Vein endothelial cell (primary cell): ENCODE results near the gene BAIAP2L2. TPM values are rescaled to one million over a fixed set of nuclear protein-coding genes. Genes with fewer than 3 reads are reported as not detected.

Source experiments
- total RNA-seq: library from RNA; depleted of rRNA; stranded (reverse); fragments of >200 nt; gene quantifications from 2 replicates; pipeline ENCODE4 v1.2.3, GENCODE V29; 2012

BAIAP2L2 gene
- 0.29 and 0.33 TPM in 2 replicates for total RNA-seq

GRCh38 chr22:38110008-38110862 is at the start of gene BAIAP2L2:
TSS of gene BAIAP2L2 (minus strand) at chr22:38110684. CDS start at chr22:38110525, 159 bp downstream.

DNA sequence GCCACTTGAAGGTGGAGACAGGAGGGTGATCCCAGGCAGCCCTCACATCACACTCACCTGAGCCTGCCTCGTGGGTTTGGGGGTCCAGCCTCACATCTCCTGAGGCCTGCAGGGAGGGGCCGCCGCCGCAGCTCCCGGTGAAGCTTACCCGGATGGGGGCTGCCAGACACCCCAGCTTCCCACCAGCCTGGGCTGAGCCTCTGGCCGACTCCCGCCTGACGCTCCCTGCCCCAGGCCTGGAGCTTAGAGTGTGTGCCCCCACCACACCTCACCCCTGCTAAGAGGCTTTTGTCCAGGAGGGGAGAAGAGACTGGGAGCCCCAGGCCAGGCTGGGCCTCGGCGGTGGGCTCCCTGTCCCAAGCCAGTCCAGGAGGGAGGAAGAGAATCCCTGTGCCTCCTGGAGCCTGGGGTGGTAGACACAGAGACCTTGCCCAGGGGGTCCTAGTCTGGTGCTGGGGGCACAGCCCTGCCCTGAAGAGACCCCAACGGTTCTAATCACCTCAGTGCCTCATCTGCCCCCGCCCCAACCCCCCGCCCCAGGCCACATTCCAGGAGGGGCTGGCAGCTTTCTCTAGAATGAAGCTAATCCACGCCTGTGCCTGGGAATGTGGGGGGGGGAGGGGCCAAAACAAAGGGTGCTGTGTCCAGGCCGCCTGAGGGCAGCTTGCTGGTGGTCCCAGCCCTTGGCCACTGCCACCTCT is 26.4 kb downstream of the BAIAP2L2 start, which contains the start of gene SLC16A8:
Gene SLC16A8 (minus strand): TSS at position 254 of the 701 bp plus-strand sequence. CDS start 1,311 bp downstream, outside the sequence.

GRCh38 chr22:38056969-38057891 is 53.3 kb downstream of the BAIAP2L2 start, which contains the start of gene PICK1:
TSS of gene PICK1 (plus strand) at chr22:38057404. CDS start at chr22:38057810, 406 bp downstream.

Other genes starting within 250 kb of the BAIAP2L2 start
- 55.5 and 59.1 TPM in 2 replicates for gene MICALL1, start 204.4 kb downstream of the BAIAP2L2 start, total RNA-seq
- 0.10 and 0.98 TPM in 2 replicates for gene C22orf23, start 157.1 kb downstream of the BAIAP2L2 start, total RNA-seq
- gene POLR2F, start 157.0 kb downstream of the BAIAP2L2 start, total RNA-seq = 21.6 and 31.7 TPM in 2 replicates
- gene SOX10, start 126.1 kb downstream of the BAIAP2L2 start, total RNA-seq = not detected in 2 replicates
- gene PICK1, start 53.3 kb downstream of the BAIAP2L2 start, total RNA-seq = 10.1 and 13.4 TPM in 2 replicates
- not detected in 2 replicates for gene SLC16A8, start 26.5 kb downstream of the BAIAP2L2 start, total RNA-seq
- gene PLA2G6, start 71.1 kb upstream of the BAIAP2L2 start, total RNA-seq = 2.9 TPM in 2 replicates
- gene MAFF, start 91.3 kb upstream of the BAIAP2L2 start, total RNA-seq = 63.4 and 69.2 TPM in 2 replicates
- 53.1 and 65.0 TPM in 2 replicates for gene TMEM184B, start 162.3 kb upstream of the BAIAP2L2 start, total RNA-seq
- gene CSNK1E, start 206.7 kb upstream of the BAIAP2L2 start, total RNA-seq = 207 and 243 TPM in 2 replicates